ENCODE results near the gene NSD1.
"Not testable (repeated sequence)": the region's sequence is repeated elsewhere in the genome, so short reads cannot be mapped to it uniquely, and the experiment has no call there.

NSD1 gene

DNA sequence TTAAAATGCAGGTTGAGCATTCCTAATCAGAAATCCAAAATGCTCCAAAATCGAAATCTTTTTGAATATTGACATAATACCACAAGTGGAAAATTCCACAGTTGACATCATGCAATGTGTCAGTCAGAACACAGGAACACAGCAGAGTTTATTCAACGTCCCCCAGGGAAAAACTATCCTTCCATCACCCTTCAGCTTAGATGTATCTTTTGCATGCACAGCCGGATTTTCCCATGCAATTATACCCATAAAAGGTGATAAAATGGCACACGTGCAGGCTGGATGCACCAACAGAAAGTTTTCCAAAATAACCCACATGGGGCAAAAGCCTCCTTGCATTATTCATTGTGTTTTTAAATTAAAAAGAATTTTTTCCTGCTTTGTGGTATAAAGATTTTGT lies 98.8 kb downstream of the NSD1 start:
- DNase-seq = no peak

DNA sequence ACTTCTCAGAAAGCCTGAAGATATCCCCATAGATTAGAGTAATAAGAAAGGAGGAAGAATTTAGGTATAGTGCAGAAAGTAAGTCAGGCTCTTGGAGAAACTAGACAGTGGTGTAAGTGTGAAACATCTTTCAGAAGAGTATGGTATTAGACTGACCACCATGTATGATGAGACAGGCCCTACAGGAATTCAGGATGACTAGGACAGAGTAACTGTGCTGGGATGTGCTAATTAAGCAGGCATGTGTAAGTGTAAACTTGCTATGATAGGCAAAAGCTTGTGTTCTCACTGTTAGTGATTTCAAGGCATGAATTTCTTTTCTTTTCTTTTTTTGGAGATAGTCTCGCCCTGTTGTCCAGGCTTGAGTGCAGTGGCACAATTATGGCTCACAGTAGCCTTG lies 99.2 kb downstream of the NSD1 start:
- DNase-seq = no peak

DNA sequence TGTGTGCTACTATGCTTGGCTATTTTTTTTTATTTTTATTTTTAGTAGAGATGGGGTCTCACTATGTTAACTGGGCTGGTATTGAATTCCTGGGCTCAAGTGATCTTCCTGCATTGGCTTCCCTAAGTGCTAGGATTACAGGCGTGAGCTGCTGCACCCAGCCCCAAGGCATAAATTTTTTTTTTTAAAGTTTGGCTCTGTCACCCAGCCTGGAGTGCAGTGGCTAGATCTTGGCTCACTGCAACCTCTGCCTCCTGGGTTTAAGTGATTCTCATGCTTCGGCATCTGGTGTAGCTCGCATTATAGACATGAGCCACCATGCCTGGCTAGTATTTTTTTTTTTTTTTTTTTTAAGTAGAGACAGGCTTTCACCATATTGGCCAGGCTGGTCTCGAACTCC lies 99.6 kb downstream of the NSD1 start:
- DNase-seq = no peak

DNA sequence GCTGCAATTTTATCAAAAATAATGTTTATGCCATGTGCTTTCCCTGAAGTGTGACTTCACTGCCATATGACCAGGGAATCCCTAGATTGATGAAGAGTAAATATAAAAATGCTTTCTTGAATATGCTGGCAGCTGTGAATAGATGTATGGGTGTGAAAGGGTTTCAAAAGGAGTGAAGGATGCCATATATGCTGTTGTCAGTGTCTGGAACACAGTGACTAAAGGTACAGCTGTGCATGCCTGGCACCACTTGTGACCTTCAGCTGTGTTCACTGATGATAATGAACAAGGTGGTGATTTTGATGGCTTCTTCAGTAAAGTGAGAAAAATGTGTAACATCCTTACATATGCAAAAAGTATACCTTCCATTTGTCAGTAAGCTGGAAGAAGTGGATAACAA lies 100.2 kb downstream of the NSD1 start:
- no peak for DNase-seq

DNA sequence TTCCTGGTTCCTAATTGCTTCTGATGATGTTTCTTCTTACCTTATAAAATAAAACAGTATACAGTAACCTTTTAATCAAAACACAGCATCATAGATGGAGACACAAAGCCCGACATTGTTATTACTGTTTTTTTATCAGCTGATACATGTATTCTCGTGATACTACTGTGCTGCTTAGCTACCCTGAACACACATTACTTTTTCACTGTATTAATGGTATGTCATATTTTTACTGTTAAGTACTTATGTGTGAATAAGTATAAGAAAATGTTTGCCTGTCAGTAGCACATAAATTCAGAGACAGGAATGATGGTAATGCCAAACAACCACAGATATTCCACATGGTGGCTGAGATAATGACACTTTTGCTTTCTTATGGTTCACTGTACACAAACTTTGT lies 101.3 kb downstream of the NSD1 start:
- no peak for DNase-seq

DNA sequence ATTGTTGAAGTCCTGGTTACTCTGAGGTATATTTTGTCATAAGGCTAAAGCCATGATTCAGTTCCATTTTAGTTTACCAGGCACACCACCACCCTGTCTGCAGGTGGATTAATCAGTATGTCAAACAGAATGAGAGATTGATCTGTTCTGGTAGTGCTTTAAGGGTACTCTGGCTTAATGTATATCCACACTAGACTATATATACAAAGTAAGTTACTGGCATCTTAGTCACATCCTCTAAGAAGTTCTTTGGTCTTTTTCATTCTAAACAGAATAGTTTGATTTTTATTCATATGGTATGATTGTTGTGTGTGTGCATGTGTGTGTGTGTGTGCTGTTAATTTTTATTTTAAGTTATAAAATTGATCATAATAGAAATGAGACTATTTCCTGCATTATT lies 108.2 kb downstream of the NSD1 start:
- DNase-seq = no peak

DNA sequence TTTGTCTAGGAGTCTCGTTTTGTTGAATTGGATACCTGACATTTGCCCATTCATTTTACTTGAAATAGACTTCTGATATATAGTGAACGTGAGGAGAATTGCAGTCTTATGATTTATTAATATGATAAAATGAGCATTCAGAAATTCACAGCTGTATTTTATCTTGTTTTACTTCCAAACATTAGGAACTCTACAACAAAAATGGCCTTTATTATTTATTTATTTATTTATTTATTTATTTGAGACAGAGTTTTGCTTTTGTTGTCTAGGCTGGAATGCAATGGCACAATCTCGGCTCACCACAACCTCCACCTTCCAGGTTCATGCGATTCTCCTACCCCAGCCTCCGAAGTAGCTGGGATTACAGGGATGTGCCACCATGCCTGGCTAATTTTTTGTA lies 108.7 kb downstream of the NSD1 start:
- DNase-seq = no peak

DNA sequence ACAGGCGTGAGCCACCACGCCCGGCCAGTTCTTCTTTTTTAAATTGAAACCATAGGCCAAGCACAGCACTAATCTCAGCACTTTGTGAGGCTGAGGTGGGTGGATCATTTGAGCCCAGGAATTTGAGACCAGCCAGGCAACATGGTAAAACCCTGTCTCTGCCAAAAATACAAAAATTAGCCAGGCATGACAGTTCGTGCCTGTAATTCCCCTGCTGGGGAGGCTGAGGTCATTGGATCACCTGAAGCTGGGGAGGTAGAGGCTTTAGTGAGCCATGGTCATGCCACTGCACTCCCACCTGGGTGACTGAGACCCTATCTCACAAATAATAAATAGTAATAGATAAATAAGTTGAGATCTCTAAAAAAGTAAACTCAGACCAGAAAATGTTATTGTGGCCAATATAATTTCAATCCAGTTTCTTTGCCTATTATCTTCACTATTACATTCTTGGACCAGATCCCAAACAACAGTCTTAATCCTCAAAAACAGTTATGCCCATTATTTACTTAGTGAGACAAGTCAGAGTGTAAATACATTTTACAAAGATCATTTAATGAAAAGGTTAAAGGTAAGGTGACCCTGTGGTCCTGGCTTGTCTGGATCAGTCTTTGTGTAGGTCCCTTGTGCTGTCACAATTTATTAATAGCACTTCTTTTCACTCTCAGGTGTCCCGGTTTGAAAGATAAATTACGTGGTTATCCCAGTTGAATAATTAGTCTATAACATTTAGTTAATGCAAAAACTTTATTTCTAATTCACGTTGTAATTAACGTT lies 116.4 kb downstream of the NSD1 start:
- no peak for DNase-seq

DNA sequence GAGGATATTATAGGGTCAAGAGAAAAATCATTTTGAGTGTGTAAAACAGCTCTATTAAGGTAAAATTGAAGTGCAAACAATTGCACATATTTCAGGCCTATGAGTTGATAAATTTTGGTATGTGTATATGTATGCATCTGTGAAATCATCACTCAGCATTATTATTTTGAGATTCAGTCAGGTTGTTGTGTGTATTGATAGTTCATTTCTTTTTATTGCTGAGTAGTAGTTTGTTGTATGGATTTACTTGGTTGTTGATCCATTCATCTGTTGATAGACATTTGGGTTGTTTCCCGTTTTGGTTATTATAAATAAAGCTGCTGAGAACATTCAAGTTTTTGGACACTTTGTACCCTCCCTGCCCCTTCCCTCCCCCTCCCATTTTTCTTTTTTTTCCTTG lies 119.7 kb downstream of the NSD1 start:
- DNase-seq = no peak

DNA sequence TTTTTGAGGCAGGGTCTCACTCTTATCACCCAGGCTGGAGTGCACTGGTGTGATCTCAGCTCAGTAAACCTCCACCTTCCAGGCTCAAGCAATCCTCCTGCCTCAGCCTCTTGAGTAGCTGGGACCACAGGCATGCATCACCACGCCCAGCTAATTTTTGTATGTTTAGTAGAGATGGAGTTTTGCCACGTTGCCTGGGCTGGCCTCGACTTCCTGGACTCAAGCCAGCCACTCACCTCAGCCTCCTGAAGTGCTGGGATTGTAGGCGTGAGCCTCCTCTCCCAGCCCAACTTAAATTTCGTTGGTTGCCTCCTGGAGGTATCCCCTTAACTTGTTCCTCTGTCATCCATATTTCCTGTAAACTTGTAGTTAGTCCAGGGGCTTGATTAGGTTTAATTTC lies 122.7 kb downstream of the NSD1 start:
- DNase-seq = no peak

DNA sequence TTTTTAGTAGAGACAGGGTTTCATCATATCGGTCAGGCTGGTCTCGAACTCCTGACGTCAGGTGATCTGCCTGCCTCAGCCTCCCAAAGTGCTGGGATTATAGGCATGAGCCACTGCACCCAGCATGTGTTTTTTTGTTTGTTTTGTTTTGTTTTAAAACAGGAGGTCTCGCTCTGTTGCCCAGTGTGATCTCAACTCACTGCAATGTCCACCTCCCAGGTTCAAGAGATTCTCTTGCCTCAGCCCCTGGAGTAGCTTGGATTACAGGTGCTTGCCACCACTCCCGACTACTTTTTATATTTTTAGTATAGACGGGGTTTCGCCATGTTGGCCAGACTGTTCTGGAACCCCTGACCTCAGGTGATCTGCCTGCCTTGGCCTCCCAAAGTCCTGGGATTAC lies 125.1 kb downstream of the NSD1 start:
- DNase-seq = not testable (repeated sequence)

DNA sequence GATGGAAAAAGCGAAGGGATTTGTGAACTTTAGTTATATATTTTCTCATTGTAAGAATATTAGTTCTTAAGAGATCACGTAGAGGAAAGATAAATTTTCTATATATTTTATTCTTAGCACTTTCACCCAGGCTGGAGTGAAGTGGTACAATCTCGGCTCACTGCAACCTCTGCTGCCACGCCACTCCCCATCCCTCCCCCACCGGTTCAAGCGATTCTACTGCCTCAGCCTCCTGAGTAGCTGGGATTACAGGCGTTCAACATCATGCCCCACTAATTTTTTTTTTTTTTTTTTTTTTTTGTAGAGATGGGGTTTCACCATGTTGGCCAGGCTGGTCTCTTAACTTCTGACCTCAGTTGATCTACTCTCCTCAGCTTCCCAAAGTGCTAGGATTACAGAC lies 127.4 kb downstream of the NSD1 start:
- no peak for DNase-seq

DNA sequence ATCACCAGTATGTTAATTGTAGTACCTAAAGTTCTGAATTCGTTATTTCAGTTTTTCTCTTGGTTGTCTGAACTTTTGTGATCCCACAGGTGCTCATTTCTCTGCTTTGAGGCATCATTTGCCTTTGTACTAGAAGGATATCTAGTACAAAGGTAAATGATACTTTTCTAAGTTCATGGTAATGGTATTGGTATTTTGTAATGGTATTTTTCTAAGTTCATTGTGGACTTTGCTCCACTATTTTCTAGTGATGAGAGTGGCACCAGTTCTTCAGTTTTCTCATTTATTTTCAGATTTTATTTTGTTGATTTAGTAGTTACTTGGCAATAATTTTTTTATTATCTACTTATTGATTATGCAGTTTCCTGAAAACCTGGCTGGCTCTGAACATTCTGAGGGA lies 127.9 kb downstream of the NSD1 start:
- DNase-seq = no peak

DNA sequence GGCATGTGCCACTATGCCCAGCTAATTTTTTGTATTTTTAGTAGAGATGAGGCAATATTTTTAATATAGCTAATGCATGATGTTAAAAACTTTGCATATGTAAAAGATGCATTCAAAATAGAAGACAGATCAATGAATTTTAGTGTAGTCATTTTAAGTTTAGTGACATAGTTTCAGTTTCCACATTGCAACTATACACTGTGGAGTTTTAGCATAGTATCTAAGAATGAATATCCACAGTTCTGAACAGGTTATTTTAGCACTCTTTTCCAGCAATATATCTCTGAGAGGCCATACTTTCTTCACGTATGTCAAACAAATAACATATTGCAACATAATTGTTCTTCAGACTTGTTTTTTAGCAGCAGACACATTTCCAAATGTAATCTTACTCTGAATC lies 130.6 kb downstream of the NSD1 start:
- DNase-seq = no peak

DNA sequence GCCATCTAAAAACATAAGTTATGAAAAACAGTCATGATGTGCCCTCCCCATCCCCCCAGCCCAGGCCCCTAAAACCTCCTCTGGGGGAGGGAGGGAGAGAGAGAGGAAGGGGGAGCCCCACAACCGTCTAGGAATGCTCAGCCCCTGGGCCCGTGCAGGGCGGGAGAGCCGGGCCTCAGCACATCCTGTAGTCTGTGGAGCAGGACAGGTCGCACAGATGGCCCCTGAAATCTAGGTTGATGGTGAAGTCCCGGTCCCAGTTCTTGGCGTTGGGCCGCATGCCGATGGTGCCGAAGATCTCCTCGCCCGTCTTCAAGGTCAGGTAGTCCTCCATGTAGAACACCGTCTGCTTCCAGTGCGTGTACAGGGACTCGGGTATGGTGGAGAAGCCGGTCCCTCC lies 131.8 kb downstream of the NSD1 start:
- no peak for DNase-seq

DNA sequence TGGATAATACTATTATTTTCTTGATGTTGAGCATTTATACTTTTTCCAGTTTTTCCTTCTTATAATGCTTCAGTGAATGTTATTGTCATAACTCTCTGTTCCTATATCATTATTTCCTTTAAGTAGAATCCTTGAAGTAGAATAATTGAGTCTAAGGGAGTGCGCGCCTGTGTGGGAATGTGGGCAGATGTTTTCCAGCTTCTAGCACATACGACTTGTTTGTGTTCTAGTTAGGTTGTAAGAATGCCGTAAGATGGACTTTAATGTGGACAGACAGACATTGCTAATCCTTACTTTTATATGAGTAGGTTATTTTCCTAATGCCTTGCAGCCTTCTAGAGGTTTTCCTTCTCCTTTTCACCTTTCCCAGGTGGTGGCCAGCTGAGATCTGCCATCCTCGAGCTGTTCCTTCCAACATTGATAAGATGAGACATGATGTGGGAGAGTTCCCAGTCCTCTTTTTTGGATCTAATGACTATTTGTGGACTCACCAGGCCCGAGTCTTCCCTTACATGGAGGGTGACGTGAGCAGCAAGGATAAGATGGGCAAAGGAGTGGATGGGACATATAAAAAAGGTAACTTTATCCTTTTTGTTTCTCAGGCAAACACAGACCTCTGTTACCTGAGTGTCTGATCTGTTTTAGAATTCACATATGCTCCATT lies 135.8 kb downstream of the NSD1 start:
- no peak for DNase-seq

DNA sequence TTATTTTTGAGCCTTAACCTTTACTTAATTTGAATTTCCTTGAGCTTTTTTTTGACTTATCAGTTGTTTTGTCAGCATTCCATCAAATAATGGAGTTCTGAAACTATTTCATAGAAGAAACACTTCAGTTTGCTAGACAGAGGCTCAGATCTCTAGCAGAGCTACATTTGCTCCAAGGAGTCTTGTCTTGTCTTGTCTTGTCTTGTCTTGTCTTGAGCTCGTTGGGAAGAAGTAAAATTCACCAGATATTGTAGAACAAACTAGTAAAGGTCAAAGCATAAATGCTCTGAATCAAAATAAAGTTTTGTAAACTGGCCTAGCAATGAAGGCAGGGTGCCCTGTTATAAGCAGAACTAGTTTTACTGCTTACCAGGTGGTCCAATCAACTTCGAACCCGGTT lies 136.4 kb downstream of the NSD1 start:
- no peak for DNase-seq

DNA sequence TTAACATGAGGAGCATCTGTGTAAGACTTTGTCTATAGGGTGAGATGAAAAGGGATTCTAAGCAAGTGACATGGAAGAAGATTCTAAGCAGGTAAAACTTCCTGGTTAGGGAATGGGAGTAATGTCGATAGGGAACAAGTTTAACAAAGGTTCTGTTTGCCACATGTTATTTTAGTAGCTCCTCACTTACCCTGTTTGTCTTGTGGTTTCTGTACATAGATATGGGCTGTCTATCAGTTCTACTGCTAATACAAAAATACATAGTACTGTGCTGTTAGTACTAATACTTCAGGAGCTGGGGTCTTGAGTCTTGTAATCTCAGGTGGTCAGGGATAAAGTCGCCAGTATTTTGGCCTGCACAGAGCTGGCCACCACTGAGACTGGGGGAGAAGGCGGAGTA lies 137.1 kb downstream of the NSD1 start:
- DNase-seq = no peak

DNA sequence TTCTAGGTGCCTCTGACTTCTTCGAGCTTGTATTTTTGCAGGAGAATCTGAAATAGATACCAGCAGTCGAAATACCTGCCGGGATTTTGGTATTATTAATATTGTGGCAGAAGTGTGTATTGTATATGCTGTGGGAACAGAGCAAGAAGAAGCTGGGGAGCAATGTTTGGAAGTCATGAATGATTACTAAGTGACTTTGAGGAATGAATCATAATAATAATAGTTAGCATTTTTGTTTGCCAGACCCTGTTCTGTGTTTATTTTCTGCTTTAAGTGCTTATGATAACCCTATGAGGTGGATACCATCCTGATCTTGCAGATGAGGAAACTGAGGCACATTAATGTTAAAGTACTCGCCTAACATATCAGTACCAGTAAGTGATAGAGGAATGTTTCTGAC lies 137.5 kb downstream of the NSD1 start:
- no peak for DNase-seq

DNA sequence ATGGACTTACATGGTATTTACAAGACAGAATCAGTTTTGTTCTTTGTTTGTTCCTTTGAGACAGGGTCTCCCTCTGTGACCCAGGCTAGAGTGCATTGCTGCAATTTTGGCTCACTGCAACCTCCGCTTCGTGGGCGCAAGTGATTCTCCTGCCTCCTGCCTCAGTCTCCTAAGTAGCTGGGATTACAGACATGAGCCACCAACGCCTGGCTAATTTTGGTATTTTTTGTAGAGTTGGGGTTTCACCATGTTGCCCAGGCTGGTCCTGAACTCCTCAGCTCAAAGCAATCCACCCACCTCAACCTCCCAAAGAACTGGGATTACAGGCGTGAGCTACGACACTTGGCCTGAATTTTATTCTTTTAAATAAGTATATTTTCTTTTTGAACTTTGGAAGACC lies 142.3 kb downstream of the NSD1 start:
- no peak for DNase-seq

DNA sequence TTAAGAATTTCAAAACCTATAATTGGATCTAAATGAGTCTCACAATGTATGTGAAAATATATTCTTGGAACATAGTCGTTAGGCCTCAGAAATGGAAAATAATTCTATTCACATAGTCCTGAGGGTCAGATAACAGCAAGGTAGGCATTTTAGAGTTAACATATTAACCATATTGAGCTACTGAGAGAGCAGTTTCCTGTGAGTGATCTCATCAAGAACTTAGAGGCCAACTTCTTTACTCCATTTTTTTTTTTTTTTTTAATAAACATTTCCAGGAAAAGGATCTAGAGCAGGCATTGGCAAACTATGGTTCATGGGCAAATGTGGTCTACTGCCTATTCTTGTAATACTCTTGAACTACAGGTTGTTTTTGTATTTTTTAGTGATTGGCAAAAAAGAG lies 143.3 kb downstream of the NSD1 start:
- no peak for DNase-seq

DNA sequence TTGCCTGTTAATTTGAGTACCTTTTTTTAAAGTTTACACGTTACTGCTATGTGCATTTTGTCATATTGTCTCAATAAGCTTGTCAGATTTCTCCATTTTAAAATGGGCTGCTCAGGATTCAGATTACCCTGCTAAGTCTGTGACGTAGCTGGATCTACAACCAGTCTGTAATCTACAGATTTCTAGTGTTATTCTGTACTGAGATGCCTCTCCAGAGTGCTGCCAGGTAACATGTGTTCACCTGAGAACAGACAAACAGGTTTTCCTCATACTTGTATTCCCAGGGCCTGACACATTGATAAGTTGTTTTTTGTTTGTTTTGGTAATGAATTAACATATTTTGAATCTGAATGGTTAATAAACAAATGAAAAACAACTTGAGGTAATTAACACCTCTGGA lies 154.6 kb downstream of the NSD1 start:
- DNase-seq = no peak

DNA sequence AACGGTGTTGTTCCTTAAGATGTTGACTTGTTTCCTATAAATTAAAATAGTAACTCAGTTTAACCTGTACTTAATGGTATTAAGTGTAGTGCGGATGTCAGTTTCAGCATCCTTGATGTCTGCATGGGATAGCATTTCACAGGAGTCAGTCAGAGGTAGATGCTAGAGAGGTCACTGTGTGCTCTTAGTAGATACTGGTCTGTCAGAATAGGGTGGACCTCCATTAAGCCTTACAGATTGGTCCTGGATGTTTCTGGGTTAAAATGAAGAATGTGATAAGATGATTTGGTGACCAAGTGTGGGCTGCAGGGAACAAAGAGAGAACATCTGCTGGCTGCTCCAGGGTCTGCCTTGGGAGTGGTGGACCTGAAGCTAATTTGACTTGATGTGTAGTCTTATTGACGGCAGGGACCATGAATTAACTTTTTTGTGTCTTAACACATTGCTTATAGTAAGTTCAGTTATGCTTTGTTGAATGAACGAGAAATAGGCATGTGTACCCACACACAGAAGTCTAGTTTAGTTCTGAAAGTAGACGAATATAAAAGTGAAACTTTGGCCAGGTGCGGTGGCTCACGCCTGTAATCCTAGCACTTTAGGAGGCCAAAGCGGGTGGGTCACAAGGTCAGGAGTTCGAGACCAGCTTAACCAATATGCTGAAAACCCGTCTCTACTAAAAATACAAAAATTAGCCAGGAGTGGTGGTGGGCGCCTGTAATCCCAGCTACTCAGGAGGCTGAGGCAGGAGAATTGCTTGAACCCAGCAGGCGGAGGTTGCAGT lies 157.4 kb downstream of the NSD1 start:
- DNase-seq = no peak

DNA sequence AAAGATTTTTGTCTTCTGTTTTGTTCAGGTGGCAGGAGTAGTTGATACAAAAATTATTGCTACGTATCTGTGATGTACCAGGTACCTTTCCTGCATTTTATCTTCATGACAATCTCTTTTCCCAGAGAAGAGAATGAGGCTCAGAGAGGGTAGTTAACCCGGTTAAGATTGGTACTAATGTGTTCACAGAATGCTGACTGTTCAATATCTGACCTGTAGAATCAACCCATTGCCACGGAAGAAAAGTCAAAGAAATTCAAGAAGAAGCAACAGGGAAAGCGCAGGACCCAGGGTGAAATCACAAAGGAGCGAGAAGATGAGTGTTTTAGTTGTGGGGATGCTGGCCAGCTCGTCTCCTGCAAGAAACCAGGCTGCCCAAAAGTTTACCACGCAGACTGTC lies 158.2 kb downstream of the NSD1 start:
- no peak for DNase-seq
